GM23248 (cell line): ENCODE data around the gene MTREX. TPM values are rescaled to one million over a fixed set of nuclear protein-coding genes. Genes with fewer than 3 reads are reported as not detected.
"Not testable (repeated sequence)": the region's sequence is repeated elsewhere in the genome, so short reads cannot be mapped to it uniquely, and the experiment has no call there.

Experiments used
- DNase-seq: peaks from one replicate; pipeline ENCODE4 v3.0.0-alpha.2; 2015
- H2AFZ ChIP-seq: fragments of 200-600 bp; sonication (generic); 2 replicates; pipeline ENCODE4 v1.6.1; 2016; ENCODE audit warnings: antibody characterized with exemption
- H3F3A ChIP-seq: fragments of 200-600 bp; sonication (generic); 2 replicates; pipeline ENCODE4 v1.6.1; 2016; ENCODE audit warnings: mild to moderate bottlenecking, antibody characterized with exemption, mixed run types; ENCODE audit not compliant: insufficient read depth
- H3K27ac ChIP-seq: fragments of 200-600 bp; sonication (generic); 2 replicates; pipeline ENCODE4 v1.5.1; 2016; ENCODE audit warnings: mild to moderate bottlenecking
- H3K27me3 ChIP-seq: fragments of 200-600 bp; sonication (generic); replicated peaks from 2 replicates; pipeline ENCODE4 v1.6.1; 2016; ENCODE audit warnings: mild to moderate bottlenecking; ENCODE audit not compliant: insufficient read depth
- H3K36me3 ChIP-seq: fragments of 200-600 bp; sonication (generic); 2 replicates; pipeline ENCODE4 v1.6.1; 2016; ENCODE audit warnings: low read depth, mild to moderate bottlenecking
- H3K4me1 ChIP-seq: fragments of 200-600 bp; sonication (generic); 2 replicates; pipeline ENCODE4 v1.6.1; 2016; ENCODE audit warnings: mild to moderate bottlenecking; ENCODE audit not compliant: insufficient read depth
- H3K4me2 ChIP-seq: fragments of 200-600 bp; sonication (generic); one replicate; pipeline ENCODE4 v1.6.1; 2016; ENCODE audit warnings: mild to moderate bottlenecking; ENCODE audit not compliant: unreplicated experiment
- H3K4me3 ChIP-seq: fragments of 200-600 bp; sonication (generic); 2 replicates; pipeline ENCODE4 v1.5.1; 2016; ENCODE audit warnings: mild to moderate bottlenecking
- H3K79me2 ChIP-seq: fragments of 200-600 bp; sonication (generic); 2 replicates; pipeline ENCODE4 v1.6.1; 2016; ENCODE audit warnings: mild to moderate bottlenecking; ENCODE audit not compliant: insufficient read depth
- H3K9ac ChIP-seq: fragments of 200-600 bp; sonication (generic); 2 replicates; pipeline ENCODE4 v1.6.1; 2016; ENCODE audit warnings: mild to moderate bottlenecking
- H3K9me2 ChIP-seq: fragments of 200-600 bp; sonication (generic); 2 replicates; pipeline ENCODE4 v1.6.1; 2016; ENCODE audit warnings: mixed run types, mild to moderate bottlenecking, moderate library complexity; ENCODE audit not compliant: insufficient read depth
- H3K9me3 ChIP-seq: fragments of 200-600 bp; sonication (generic); one replicate; pipeline ENCODE4 v1.6.1; 2017; ENCODE audit warnings: low read depth
- H4K20me1 ChIP-seq: fragments of 200-600 bp; sonication (generic); 2 replicates; pipeline ENCODE4 v1.6.0; 2016; ENCODE audit not compliant: insufficient read depth
- EZH2 ChIP-seq: fragments of 200-600 bp; sonication (generic); IDR thresholded peaks from 2 replicates; pipeline ENCODE4 v1.6.1; 2018; ENCODE audit warnings: antibody characterized with exemption, mild to moderate bottlenecking; ENCODE audit not compliant: insufficient read depth, poor library complexity, severe bottlenecking
- EZH2phosphoT487 ChIP-seq: fragments of 200-600 bp; sonication (generic); IDR thresholded peaks from 2 replicates; pipeline ENCODE4 v1.6.1; 2018; ENCODE audit warnings: antibody characterized with exemption, moderate library complexity, mild to moderate bottlenecking, low read depth; ENCODE audit not compliant: insufficient read depth
- WGBS, 2 experiments: methylation state at CpG; one replicate each; pipeline ENCODE4 v1.1.6; 2015 to 2017; ENCODE audit warnings: low lambda C conversion rate in 2 of 2, low coverage in 1 of 2; ENCODE audit errors: missing lambda C conversion rate in 2 of 2; 5-methylcytosine and 5-hydroxymethylcytosine counted together
- in situ Hi-C: fragments of 300-500 bp; cut with MboI; formaldehyde crosslinking; loops from 2 replicates; pipeline ENCODE4 v1.15.0; 2020
- polyA plus RNA-seq: library from polyadenylated mRNA; unstranded; fragments of >200 nt; fragmentation: Nextera tagmentation; extraction: Ambion mirVana; gene quantifications from 2 replicates; pipeline ENCODE4 v1.2.1, GENCODE V29; 2016
- total RNA-seq: library from RNA; depleted of rRNA; stranded (reverse); fragments of >200 nt; shearing (Covaris generic); gene quantifications from 2 replicates; pipeline ENCODE4 v1.2.3, GENCODE V29; 2014

MTREX gene
- total and polyA plus RNA-seq, 2 experiments from 2014 or later = 26.4 to 41.4 TPM

DNA sequence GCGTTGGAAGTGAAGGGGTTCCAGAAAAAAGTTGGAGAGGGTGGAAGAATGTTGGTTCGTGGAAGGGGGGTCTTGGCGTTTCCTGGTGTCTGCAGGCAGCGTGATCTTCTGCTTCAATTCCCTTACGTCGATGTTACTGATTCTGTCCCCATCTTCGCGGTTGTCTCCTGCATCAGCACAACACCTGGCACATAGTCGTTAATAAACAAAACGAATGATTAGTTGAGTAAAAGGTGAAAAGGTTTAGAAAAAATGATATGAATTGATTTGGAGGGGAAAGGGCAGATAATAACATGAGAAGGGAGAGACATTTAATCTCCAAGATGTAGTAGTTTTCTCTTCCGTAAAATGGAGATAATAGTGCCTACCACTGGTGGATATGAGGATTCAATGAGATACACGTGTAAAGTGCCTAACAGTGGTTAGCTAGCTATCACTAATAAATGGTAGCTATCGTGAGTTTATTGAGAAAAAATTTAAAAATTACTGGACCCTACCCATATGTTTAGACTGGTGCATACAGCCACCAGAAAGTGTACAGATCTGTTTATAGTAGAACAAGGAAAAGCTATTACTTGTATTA lies 556 bp downstream of the MTREX start:
- 0 to 1% methylated on average over 13 of the region's 13 CpGs for WGBS, 2 experiments
- H3K4me1 ChIP-seq = peaks cover 47% of the 10 kb centered on the region
- H3K4me2 ChIP-seq = peak overlapping the region; percentile 99
- DNase-seq = peak; percentile 63
- H3K27ac ChIP-seq = peak overlapping the region; percentile 97
- H2AFZ ChIP-seq = peak overlapping the region; percentile 94
- in situ Hi-C loops = no loop called here
- H3K36me3 ChIP-seq = no peaks in the 10 kb centered on the region; the same call in 1 of the 2 replicates
- TF ChIP-seq EZH2phosphoT487 = no peak
- no peak for TF ChIP-seq EZH2
- H3K79me2 ChIP-seq = peaks cover 94% of the 10 kb centered on the region
- H3K9ac ChIP-seq = peak overlapping the region; percentile 96
- no peaks in the 10 kb centered on the region for H4K20me1 ChIP-seq
- no peaks in the 10 kb centered on the region for H3K9me3 ChIP-seq
- peaks cover 38% of the 10 kb centered on the region for H3F3A ChIP-seq
- H3K9me2 ChIP-seq = no peaks in the 10 kb centered on the region
- H3K4me3 ChIP-seq = peak overlapping the region; percentile 90
- no peaks in the 10 kb centered on the region for H3K27me3 ChIP-seq

DNA sequence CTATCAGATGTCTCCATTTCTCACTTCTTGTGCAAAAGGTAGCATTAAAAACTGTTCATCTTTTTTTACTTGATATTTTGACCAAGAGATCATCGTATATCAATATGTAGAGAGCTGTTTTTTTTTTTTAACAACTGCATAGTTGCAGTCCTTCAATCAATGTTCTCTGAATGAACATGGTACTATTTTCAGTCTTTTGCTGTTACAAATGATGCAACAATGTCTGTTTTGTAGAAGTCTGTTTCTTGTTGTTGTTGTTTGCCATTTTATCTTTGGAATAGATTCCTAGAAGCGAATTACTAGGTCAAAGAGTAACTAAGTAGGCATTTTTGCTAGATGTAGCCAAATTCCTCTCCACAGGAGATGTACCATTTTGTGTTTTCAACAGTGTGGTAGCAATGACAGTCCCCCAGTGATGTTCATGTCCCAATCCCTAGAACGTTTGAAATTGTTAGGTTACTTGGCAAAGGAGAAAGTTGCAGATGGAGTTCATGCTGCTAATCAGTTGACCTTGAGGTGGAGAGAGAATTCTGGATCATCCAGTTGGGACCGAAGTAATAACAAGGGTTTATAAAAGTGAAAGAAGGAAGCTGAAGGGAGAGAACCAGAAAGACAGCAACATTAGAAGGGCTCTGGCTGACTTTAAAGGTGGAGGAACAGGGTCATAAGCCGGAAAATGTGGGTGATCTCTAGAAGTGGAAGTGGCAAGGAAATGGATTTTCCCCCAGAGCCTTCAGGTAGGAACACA lies 6.3 kb downstream of the MTREX start:
- no peak for DNase-seq
- Histone ChIP-seq H3K36me3 (peaks cover 5% of the 10 kb centered on the region; the same call in 1 of the 2 replicates), H3K4me1 (peaks cover 19% of the 10 kb centered on the region), H3F3A (peaks cover 12% of the 10 kb centered on the region), H3K27ac (no peak overlapping the region), H3K27me3 (no peaks in the 10 kb centered on the region), H4K20me1 (no peaks in the 10 kb centered on the region; the same call in 1 of the 2 replicates), H3K9ac (no peak overlapping the region), H3K4me3 (no peak overlapping the region), H2AFZ (no peak overlapping the region), H3K9me3 (no peaks in the 10 kb centered on the region), H3K9me2 (no peaks in the 10 kb centered on the region), H3K79me2 (peaks cover 100% of the 10 kb centered on the region), H3K4me2 (no peak overlapping the region)
- in situ Hi-C loops = no loop called here
- WGBS, 2 experiments = 72 to 74% methylated on average over 5 of the region's 5 CpGs
- TF ChIP-seq EZH2 = no peak
- no peak for TF ChIP-seq EZH2phosphoT487

DNA sequence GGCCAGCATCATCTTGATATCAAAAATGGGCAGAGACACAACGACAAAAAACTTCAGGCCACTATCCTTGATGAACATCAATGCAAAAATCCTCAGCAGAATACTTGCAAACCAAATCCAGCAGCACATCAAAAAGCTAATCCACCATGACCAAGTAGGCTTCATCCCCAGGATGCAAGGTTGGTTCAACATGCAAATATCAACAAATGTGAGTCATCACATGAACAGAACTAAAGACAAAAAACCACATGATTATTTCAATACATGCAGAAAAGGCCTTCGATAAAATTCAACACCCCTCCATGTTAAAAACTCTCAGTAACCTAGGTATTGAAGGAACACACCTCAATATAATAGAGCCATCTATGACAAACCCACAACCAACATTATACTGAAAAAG lies 8.5 kb downstream of the MTREX start:
- no peak for DNase-seq
- Histone ChIP-seq H3K36me3 (peaks cover 5% of the 10 kb centered on the region; the same call in 1 of the 2 replicates), H3K9me2 (no peaks in the 10 kb centered on the region), H3K9ac (no peak overlapping the region), H3K4me2 (no peak overlapping the region), H2AFZ (no peak overlapping the region), H3K4me3 (no peak overlapping the region), H4K20me1 (no peaks in the 10 kb centered on the region; the same call in 1 of the 2 replicates), H3F3A (peaks cover 29% of the 10 kb centered on the region), H3K4me1 (peaks cover 18% of the 10 kb centered on the region), H3K79me2 (peaks cover 100% of the 10 kb centered on the region), H3K9me3 (no peaks in the 10 kb centered on the region), H3K27me3 (no peaks in the 10 kb centered on the region), H3K27ac (no peak overlapping the region)
- in situ Hi-C loops = no loop called here
- WGBS, 2 experiments = 98 to 100% methylated on average over 2 of the region's 2 CpGs
- TF ChIP-seq EZH2phosphoT487 = no peak
- TF ChIP-seq EZH2 = no peak

DNA sequence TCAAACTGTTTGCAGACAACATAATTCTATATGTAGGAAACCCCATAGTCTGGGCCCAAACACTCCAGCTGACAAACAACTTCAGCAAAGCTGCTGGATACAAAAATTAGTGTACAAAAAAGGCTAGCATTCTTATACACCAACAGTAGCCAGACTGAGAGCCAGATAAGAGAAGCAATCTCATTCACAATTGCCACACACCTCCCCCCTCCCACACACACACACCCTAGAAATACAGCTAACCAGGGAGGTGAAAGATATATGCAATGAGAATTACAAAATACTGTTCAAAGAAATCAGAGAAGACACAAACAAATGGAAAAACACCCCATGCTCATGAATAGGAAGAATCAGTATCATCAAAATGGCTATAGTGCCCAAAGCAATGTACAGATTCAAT lies 9.0 kb downstream of the MTREX start:
- H2AFZ ChIP-seq = no peak overlapping the region
- peaks cover 13% of the 10 kb centered on the region for H3K4me1 ChIP-seq
- H3K9ac ChIP-seq = no peak overlapping the region
- no peak for DNase-seq
- no peak overlapping the region for H3K4me2 ChIP-seq
- H3K27ac ChIP-seq = no peak overlapping the region
- no peaks in the 10 kb centered on the region; the same call in 1 of the 2 replicates for H4K20me1 ChIP-seq
- peaks cover 5% of the 10 kb centered on the region; the same call in 1 of the 2 replicates for H3K36me3 ChIP-seq
- H3K4me3 ChIP-seq = no peak overlapping the region
- H3K9me2 ChIP-seq = no peaks in the 10 kb centered on the region
- in situ Hi-C loops = no loop called here
- H3K27me3 ChIP-seq = no peaks in the 10 kb centered on the region
- TF ChIP-seq EZH2 (no peak), EZH2phosphoT487 (no peak)
- peaks cover 100% of the 10 kb centered on the region for H3K79me2 ChIP-seq
- no peaks in the 10 kb centered on the region for H3K9me3 ChIP-seq
- peaks cover 29% of the 10 kb centered on the region for H3F3A ChIP-seq

DNA sequence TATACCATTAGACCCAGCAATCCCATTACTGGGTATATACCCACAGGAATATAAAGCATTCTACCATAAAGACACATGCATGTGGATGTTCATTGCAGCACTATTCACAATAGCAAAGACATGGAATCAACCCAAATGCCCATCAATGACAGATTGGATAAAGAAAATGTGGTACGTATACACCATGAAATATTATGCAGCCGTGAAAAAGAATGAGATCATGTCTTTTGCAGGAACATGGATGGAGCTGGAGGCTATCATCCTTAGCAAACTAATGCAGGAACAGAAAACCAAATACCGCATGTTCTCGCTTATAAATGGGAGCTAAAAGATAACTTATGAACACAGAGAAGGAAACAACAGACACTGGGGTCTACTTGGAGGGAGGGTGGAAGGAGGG lies 10.4 kb downstream of the MTREX start:
- H3K4me3 ChIP-seq, H3K9me3 ChIP-seq, H3K36me3 ChIP-seq, H3K27me3 ChIP-seq, DNase-seq, H3K9ac ChIP-seq, in situ Hi-C loops, H3K9me2 ChIP-seq, H3K27ac ChIP-seq, H2AFZ ChIP-seq, H3K4me2 ChIP-seq, H4K20me1 ChIP-seq: not testable (repeated sequence)
- WGBS, 2 experiments = 97 to 99% methylated on average over 4 of the region's 4 CpGs
- H3K79me2 ChIP-seq = peaks cover 100% of the 10 kb centered on the region
- H3F3A ChIP-seq = peaks cover 29% of the 10 kb centered on the region
- H3K4me1 ChIP-seq = peaks cover 12% of the 10 kb centered on the region; the same call in 1 of the 2 replicates
